DND-41 (cell line): ENCODE data around the gene ARMCX1.
"Not testable (repeated sequence)": the region's sequence is repeated elsewhere in the genome, so short reads cannot be mapped to it uniquely, and the experiment has no call there.

ENCODE experiments used
- ATAC-seq: fragments of 200-7000 bp; cut with Tn5 transposase; 3 replicates; pipeline ENCODE4 v1.9.1; 2021; ENCODE audit warnings: low read depth; ENCODE audit not compliant: insufficient read depth
- DNase-seq: peaks from one replicate; pipeline ENCODE4 v3.0.0-alpha.2; 2020
- H2AFZ ChIP-seq: 2 replicates; pipeline ENCODE4 v1.6.0; 2012; ENCODE audit warnings: low read depth, low read length
- H3K27ac ChIP-seq: 2 replicates; pipeline ENCODE4 v1.5.1; 2012; ENCODE audit warnings: low read length, inconsistent platforms
- H3K27me3 ChIP-seq: fragments of 200-600 bp; sonication (generic); 2 replicates; pipeline ENCODE4 v1.6.0; 2012; ENCODE audit warnings: low read length, mild to moderate bottlenecking, inconsistent platforms; ENCODE audit not compliant: insufficient read depth, poor library complexity
- H3K36me3 ChIP-seq: 2 replicates; pipeline ENCODE4 v1.5.1; 2012; ENCODE audit warnings: low read length, inconsistent platforms; ENCODE audit not compliant: insufficient read depth
- H3K4me1 ChIP-seq: 2 replicates; pipeline ENCODE4 v1.5.1; 2012; ENCODE audit warnings: mild to moderate bottlenecking, low read length; ENCODE audit not compliant: insufficient read depth
- H3K4me2 ChIP-seq: 2 replicates; pipeline ENCODE4 v1.6.0; 2012; ENCODE audit warnings: mild to moderate bottlenecking, moderate library complexity, low read length, inconsistent platforms; ENCODE audit not compliant: insufficient read depth
- H3K4me3 ChIP-seq, 2 experiments: fragments of 200-600 bp in 1 of 2; shearing (Covaris generic) in 1 of 2; 2 replicates each; pipeline ENCODE4 v1.5.1; 2012 to 2016; ENCODE audit warnings: inconsistent platforms in 2 of 2, low read length in 2 of 2, mild to moderate bottlenecking in 2 of 2, low read depth in 1 of 2, moderate library complexity in 1 of 2
- H3K79me2 ChIP-seq: 2 replicates; pipeline ENCODE4 v1.6.0; 2012; ENCODE audit warnings: low read length, inconsistent platforms; ENCODE audit not compliant: insufficient read depth
- H3K9ac ChIP-seq: 2 replicates; pipeline ENCODE4 v1.6.0; 2012; ENCODE audit warnings: low read depth, mild to moderate bottlenecking, inconsistent platforms, low read length, moderate library complexity
- H3K9me3 ChIP-seq: 2 replicates; pipeline ENCODE4 v1.5.1; 2012; ENCODE audit warnings: low read length, moderate library complexity, mild to moderate bottlenecking, inconsistent platforms; ENCODE audit not compliant: insufficient read depth, severe bottlenecking
- H4K20me1 ChIP-seq: 2 replicates; pipeline ENCODE4 v1.6.0; 2012; ENCODE audit warnings: low read length; ENCODE audit not compliant: insufficient read depth
- CTCF ChIP-seq: IDR thresholded peaks from 2 replicates; pipeline ENCODE4 v1.5.1; 2012; ENCODE audit warnings: borderline replicate concordance, low read length, moderate library complexity, mild to moderate bottlenecking; ENCODE audit not compliant: poor library complexity, severe bottlenecking; ENCODE audit errors: extremely low read depth
- EZH2 ChIP-seq: IDR thresholded peaks from 3 replicates; pipeline ENCODE4 v1.6.1; 2012; ENCODE audit warnings: borderline replicate concordance, low read depth, mild to moderate bottlenecking, moderate library complexity, low read length, inconsistent platforms; ENCODE audit not compliant: severe bottlenecking

The ARMCX1 gene

GRCh38 chrX:101550362-101550750 is at the start of gene ARMCX1:
Gene ARMCX1, plus strand, starts transcription at chrX:101550547. Its CDS starts 2,384 bp downstream, at chrX:101552931.
- Histone ChIP-seq H3K4me2 (no peak within 1 kb of the TSS), H3K9ac (no peak within 1 kb of the TSS), H3K4me1 (no peaks in the 10 kb centered on the region), H3K27me3 (no peaks in the 10 kb centered on the region), H3K36me3 (no peaks in the 10 kb centered on the region), H2AFZ (no peak within 1 kb of the TSS), H3K79me2 (no peaks in the 10 kb centered on the region), H3K4me3 (no peak within 1 kb of the TSS), H3K9me3 (no peaks in the 10 kb centered on the region), H3K27ac (no peak within 1 kb of the TSS), H4K20me1 (no peaks in the 10 kb centered on the region)
- TF ChIP-seq CTCF (no peak), EZH2 (no peak)
- ATAC-seq: no peak
- no peak for DNase-seq

GRCh38 chrX:101502929-101503328 is 47.4 kb upstream of the ARMCX1 start:
- not testable (repeated sequence) for H2AFZ ChIP-seq, H3K4me2 ChIP-seq, DNase-seq, H3K27ac ChIP-seq, H3K27me3 ChIP-seq, H4K20me1 ChIP-seq, ATAC-seq, H3K4me3 ChIP-seq, H3K9ac ChIP-seq, H3K4me1 ChIP-seq, H3K79me2 ChIP-seq, H3K9me3 ChIP-seq, H3K36me3 ChIP-seq

GRCh38 chrX:101507372-101507771 is 43.0 kb upstream of the ARMCX1 start:
- Histone ChIP-seq H2AFZ (no peak overlapping the region), H3K79me2 (no peaks in the 10 kb centered on the region), H3K4me3 (no peak overlapping the region), H3K9me3 (no peaks in the 10 kb centered on the region), H3K9ac (no peak overlapping the region), H4K20me1 (no peaks in the 10 kb centered on the region), H3K36me3 (no peaks in the 10 kb centered on the region), H3K27me3 (no peaks in the 10 kb centered on the region), H3K4me2 (no peak overlapping the region), H3K27ac (no peak overlapping the region), H3K4me1 (no peaks in the 10 kb centered on the region)
- DNase-seq (no peak), ATAC-seq (no peak)
- no peak for TF ChIP-seq EZH2
- TF ChIP-seq CTCF: no peak

GRCh38 chrX:101507986-101508385 is 42.4 kb upstream of the ARMCX1 start:
- Histone ChIP-seq H3K9ac (no peak overlapping the region), H2AFZ (no peak overlapping the region), H3K4me1 (no peaks in the 10 kb centered on the region), H3K36me3 (no peaks in the 10 kb centered on the region), H3K27me3 (no peaks in the 10 kb centered on the region), H3K27ac (no peak overlapping the region), H4K20me1 (no peaks in the 10 kb centered on the region), H3K4me3 (no peak overlapping the region), H3K4me2 (no peak overlapping the region), H3K9me3 (no peaks in the 10 kb centered on the region), H3K79me2 (no peaks in the 10 kb centered on the region)
- DNase-seq: no peak
- no peak for ATAC-seq
- TF ChIP-seq EZH2 (no peak), CTCF (no peak)
